HG03025 (cell line): ENCODE data around the gene DCDC1.

Experiments
- ATAC-seq: cut with Tn5 transposase; IDR thresholded peaks from one replicate; pipeline ENCODE4 v1.9.1; 2021; ENCODE audit warnings: mild to moderate bottlenecking, moderate library complexity; ENCODE audit not compliant: unreplicated experiment, low FRiP score

The DCDC1 gene

GRCh38 chr11:30873924-30874610 lies 495.5 kb downstream of the DCDC1 start:
- no peak for ATAC-seq

GRCh38 chr11:30868626-30869081 lies 500.9 kb downstream of the DCDC1 start:
- no peak for ATAC-seq

- no peak for ATAC-seq
Measured at GRCh38 chr11:30863209-30863608, 506.3 kb downstream of the DCDC1 start.

- no peak for ATAC-seq
Measured at GRCh38 chr11:30861531-30861930, 508.0 kb downstream of the DCDC1 start.

GRCh38 chr11:30861064-30861463 lies 508.5 kb downstream of the DCDC1 start:
- no peak for ATAC-seq

- ATAC-seq, result no peak
Measured at GRCh38 chr11:30860146-30860545, 509.4 kb downstream of the DCDC1 start.

GRCh38 chr11:30859669-30860068 lies 509.9 kb downstream of the DCDC1 start:
- no peak for ATAC-seq

- no peak for ATAC-seq
Measured at GRCh38 chr11:30855383-30856006, 514.0 kb downstream of the DCDC1 start.

GRCh38 chr11:30853439-30853838 lies 516.1 kb downstream of the DCDC1 start:
- ATAC-seq, result no peak

GRCh38 chr11:30852645-30853044 lies 516.9 kb downstream of the DCDC1 start:
- ATAC-seq, result no peak

- no peak for ATAC-seq
Measured at GRCh38 chr11:30852091-30852490, 517.4 kb downstream of the DCDC1 start.

GRCh38 chr11:30837252-30837651 lies 532.3 kb downstream of the DCDC1 start:
- no peak for ATAC-seq

GRCh38 chr11:30832831-30833230 lies 536.7 kb downstream of the DCDC1 start:
- no peak for ATAC-seq

GRCh38 chr11:30830681-30831080 lies 538.9 kb downstream of the DCDC1 start:
- no peak for ATAC-seq

- no peak for ATAC-seq
Measured at GRCh38 chr11:30826911-30827310, 542.6 kb downstream of the DCDC1 start.

GRCh38 chr11:30825723-30826122 lies 543.8 kb downstream of the DCDC1 start:
- ATAC-seq, result no peak

GRCh38 chr11:30823119-30823518 lies 546.4 kb downstream of the DCDC1 start:
- ATAC-seq, result no peak

GRCh38 chr11:30821438-30821965 lies 548.0 kb downstream of the DCDC1 start:
- ATAC-seq, result no peak

- ATAC-seq, result no peak
Measured at GRCh38 chr11:30818721-30819120, 550.8 kb downstream of the DCDC1 start.

- no peak for ATAC-seq
Measured at GRCh38 chr11:30816959-30817880, 552.3 kb downstream of the DCDC1 start.

- no peak for ATAC-seq
Measured at GRCh38 chr11:30815619-30816018, 553.9 kb downstream of the DCDC1 start.
